ENCODE data around the gene MAP2K6. TPM values are rescaled to one million over a fixed set of nuclear protein-coding genes. Genes with fewer than 3 reads are reported as not detected.

The MAP2K6 gene
- polyA plus RNA-seq, 1 donor, result 23.4 TPM

GRCh38 chr17:69533481-69534234 is 119.2 kb downstream of the MAP2K6 start:
- no peak for DNase-seq

GRCh38 chr17:69534235-69534621 is 119.7 kb downstream of the MAP2K6 start:
- no peak for DNase-seq

DNA sequence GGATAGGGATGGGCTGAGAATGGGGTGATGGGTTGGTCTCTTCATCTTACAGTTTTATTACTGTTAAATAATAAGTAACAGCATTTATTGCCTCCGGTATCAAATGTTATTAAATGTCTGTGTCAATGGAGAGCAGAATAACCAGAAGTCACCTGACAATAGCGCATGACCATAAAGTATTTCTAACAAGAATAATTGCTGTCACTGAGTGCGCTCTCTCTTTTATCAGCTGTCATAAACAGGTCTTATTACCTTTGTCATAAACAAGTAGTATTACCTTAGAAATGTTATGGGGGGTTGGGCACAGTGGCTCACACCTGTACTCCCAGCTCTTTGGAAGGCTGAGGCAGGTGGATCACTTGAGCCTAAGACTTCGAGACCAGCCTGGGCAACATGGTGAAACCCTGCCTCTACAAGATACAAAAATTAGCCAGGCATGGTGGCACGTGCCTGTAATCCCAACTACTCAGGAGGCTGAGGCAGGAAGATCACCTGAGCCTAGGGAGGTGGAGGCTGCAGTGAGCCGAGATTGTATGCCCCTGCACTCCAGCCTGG is 120.6 kb downstream of the MAP2K6 start:
- no peak for DNase-seq

- DNase-seq, result no peak
Observed at GRCh38 chr17:69538795-69539194, 124.3 kb downstream of the MAP2K6 start.

DNA sequence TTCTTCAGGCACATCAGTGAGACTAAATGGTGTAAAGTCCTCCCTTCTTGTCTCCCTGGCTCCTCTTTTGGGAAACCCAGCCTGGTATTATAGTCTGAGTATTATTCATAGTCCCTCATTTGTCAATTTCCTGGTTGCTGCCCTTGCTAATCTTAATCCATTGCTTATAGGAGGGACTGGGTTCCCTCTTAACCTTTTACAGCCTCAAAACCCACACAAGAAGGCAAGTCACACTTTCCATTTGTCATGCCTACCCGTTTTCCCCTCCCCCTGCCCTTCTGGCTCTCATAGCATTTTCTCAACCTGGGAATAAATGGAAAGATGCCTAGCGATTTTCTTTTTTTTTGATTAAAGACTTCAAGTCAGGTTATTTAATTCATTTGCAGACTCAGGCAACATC is 124.8 kb downstream of the MAP2K6 start:
- DNase-seq, result no peak

GRCh38 chr17:69539781-69540319 is 125.4 kb downstream of the MAP2K6 start:
- DNase-seq, result no peak

DNA sequence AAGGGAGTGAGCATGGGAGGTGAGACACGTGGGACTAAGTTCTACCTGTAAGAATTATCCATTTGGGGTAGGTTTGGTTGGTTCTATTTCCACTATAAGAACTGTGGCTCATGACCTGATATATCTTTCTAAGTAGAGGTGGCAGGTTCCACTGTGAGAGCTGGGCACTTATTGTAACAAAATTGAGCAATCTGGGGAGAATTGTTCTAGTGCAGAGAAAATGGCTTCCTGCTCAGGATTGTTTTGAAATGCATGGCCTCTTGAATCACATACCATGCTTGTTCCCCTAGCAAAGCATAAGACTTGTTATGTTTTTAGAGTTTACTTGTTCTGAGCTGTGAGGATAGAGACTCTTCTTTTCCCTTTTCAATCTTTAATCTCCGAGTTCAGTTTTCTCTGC is 125.9 kb downstream of the MAP2K6 start:
- DNase-seq, result no peak

DNA sequence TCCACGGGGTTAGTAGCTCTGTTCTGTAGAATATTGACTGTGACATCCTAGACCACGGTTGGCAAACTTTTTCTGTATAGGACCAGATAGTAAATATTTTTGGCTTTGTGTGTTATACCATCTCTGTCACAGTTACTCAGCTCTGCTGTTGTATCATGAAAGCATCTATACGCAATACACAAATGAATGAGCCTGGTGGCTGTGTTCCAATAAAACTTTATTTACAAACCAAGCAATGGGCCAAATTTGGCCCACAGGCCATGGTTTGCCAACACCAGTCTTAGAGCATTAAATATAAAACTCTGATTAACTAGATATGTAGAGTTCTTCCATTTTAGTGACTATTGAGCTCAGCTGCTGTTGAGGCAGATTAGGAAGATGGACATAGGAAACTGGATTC is 132.7 kb downstream of the MAP2K6 start:
- DNase-seq, result no peak

DNA sequence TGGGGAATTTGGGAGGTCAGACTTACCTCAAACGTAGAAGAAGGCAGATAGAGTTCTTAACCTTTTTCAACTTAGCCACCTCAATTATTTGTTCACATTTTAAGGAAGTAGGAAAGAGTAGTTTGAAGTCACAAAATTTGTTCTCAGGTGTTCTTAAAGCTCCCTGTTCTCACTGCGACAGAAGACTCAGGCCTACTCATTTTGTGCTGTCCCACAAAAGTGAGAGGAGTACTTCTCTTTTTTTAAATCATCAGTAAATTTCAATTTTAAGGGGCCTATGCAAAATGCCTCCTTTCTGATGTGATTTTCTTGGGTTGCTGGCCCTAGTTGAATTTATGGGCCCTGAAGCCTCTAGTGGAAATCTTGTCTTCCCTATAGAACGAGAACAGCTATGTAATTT is 133.4 kb downstream of the MAP2K6 start:
- no peak for DNase-seq

DNA sequence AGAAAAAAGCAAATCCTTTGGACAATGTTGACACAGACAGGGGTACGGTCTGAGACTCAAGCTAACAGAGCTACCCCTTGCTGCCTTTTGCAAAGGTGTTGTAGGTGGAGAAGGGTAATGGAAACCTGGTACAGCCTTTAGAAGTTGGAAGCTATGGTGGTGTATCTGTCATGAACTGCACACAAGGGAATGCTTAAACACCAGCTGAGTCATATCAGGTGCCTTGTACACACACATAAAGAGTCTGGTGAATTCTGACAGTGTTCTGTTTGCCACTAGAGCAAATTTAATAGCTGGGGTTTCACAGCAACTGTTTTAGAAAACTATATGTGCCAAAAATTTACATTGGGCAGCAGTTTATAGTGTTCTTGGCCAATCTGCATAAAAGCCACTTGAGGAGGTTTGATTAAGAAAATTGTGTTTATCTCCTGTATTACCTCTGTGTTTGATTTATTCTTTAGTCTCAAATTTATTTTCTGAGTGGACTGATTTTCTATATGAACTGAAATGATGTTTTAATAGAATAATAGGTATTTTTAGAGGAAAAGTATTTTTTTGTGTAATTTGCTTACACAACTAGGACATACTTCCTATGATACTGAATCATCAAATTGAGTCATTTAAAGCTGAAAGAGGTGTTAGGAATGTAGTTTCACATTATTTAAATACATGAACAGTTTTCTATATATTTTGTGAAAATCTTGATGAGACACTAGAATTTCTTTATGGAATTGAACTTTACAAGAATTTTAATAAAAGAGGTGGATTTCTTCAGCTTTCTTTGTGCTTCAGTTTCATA is 136.9 kb downstream of the MAP2K6 start:
- DNase-seq, result no peak

GRCh38 chr17:69552986-69553667 is 138.6 kb downstream of the MAP2K6 start:
- DNase-seq, result no peak

DNA sequence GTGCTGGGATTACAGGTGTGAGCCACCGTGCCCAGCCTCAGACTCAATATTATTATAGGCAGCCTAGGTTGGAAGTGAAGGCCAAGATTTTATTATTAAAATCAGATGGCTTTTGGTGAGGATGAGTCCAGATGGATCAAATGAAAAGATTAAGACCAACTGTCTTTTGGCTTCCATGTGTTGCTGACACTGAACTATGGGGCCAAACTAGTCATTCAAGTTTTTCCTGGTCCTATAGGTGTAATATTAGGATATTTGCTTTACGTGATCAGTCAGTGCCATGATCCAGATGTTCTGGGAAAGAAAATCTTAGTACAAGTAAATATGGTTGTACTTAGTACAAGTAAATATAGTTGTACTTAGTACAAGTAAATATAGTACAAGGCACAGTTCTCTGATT is 140.6 kb downstream of the MAP2K6 start:
- no peak for DNase-seq

DNA sequence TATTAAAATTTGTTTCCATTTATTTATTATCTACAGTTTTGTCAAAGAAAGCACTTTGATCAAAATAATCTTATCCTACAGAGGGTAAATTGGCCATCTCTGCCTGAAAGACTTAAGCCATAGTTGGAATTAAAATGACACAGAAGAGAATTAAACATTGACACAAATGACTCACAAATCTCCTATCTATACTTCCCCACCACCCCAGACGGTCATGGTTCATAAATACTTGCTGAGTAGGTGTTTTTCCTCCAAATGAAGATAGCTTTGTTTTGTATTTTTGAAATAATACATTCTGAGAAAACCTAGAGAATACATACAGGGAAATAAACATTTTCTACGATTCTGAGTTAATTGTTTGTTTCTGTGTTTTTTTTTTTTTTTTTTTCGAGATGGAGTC is 142.8 kb downstream of the MAP2K6 start:
- no peak for DNase-seq

DNA sequence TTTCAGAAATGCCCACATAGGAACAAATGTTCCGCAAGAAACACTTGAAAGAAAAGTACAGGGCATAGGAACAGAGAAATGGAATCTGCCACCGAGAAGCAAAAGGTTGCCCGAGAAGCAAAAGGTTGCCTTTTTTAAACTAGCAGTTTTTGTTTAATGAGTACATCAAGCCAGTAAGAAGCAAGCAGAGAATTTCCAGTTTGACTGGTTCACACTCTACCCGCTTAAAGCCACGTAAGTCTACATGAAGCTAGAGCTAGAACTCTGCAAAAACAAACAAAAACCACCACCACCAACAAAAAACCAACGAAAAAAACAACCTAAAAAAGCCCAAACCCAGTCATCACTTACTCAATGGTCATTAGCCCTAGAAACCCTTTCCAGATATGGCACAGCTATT is 144.3 kb downstream of the MAP2K6 start:
- no peak for DNase-seq

DNA sequence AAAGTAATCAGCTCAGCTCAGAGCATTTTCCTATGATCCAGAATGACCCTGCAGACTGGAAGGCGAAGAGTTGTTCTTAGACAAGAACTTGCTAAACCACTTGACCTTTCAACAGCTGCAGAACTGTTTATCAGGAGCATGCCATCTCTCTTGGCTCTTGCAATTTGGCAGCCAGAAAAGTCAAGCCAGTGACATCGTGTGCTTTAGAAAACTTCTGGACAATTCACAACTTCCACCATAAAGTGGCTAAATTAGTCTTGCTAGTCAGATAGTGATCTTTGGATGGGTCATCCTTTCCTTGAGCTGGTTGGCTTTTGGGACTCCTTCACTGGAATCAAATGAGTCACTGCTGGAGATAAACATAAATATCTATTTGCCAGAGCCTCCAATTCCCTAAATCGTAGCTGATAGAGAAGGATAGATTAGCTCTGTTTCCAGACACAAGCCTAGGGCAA is 146.5 kb downstream of the MAP2K6 start:
- DNase-seq, result no peak

GRCh38 chr17:69561462-69561861 is 147.0 kb downstream of the MAP2K6 start:
- DNase-seq, result no peak

- DNase-seq, result no peak
Observed at GRCh38 chr17:69565447-69565846, 150.9 kb downstream of the MAP2K6 start.

DNA sequence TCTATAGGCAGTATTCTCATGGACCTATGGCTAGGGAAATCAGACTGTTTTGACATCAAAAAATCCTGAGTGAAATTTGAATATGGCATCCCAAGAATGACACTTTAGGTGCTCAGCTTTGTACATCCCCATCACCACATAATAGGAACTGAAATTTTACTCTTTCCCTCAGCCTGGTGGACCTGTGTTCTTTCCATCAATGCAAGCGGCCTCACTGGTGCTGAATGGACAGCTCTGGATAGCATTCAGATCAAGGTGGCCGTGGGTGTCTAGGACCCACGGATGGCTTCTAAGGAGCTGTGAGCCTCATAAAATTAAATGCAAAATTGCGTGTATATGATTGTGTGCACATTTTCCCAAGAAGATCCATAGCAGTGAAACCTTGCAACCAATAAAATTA is 152.6 kb downstream of the MAP2K6 start:
- no peak for DNase-seq

DNA sequence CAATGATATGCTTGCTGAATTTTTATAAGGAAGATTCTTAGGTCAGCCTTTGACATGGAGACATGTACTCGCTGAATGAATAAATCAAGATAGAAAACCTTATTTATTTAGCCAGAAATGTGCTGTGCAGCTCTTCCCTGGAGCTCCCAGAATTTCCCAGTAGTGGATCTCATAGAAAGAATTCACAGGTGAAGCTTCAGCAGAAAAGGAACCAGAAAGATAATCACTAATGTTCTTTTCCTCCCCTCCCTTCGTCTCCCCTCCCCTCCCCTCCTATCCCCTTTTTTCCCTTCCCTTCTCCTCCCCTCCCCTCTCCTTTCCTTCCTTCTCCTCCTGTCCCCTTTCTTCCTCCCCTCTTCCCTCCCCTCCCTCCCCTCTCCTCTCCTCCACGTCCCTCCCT is 158.2 kb downstream of the MAP2K6 start:
- no peak for DNase-seq

- DNase-seq, result no peak
Observed at GRCh38 chr17:69573396-69573795, 158.9 kb downstream of the MAP2K6 start.

DNA sequence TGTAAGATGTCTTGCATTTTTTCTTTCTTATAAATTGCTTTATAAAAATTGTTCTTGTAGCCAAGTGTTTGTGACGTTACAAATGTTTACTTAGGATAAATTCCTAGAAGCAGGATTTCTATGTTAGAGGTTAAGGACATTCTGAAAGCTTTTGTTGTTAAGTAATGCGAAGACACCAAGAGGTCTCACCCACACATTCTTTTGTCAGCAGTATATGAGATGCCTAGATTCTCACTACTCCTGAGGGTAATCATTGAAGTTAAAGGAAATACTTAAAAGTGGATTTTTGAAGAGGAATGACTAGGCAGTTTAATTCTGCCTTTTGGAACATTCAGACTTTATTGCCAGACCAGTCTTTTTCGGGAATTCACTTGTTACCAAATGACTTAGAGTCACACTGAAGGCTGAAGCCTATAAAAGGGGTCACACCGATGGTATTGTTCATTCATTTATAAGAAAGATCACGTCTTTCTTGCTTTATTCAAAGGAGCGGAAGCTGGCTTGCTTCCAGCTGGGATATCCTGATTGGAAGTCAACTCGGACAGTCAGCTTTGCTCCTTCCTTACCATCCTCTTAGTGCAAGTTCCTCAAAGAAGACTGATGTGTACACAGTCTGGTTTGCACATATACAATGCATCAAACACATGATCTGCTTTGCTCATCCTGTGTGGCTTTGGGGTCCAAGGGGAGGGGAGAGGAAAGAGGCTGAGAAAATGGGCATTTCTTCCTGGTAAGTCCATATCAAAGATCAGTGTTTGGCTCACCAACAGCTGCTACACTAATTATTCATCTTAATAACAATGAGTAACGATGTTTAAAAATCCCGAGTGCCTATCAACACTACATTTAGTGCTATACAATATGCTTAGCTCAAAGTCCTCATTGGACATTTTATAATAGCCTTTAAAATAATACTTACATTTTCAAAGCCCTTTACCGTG is 160.0 kb downstream of the MAP2K6 start:
- DNase-seq, result no peak

All from left kidney (tissue), 2 donors.